T-helper 2 cell treated with Interferon-gamma antibody and Interleukin-4, amounts not matched to agents 100 ng/mL and 5 ng/mL, for 36 hours (primary cell): Measurements from ENCODE around the gene GPC5. TPM values are rescaled to one million over a fixed set of nuclear protein-coding genes. Genes with fewer than 3 reads are reported as not detected.

ENCODE experiments used
- intact Hi-C: fragments of 100-400 bp; cut with micrococcal nuclease; formaldehyde crosslinking; loops from one replicate; pipeline ENCODE4 v1.15.1; 2023
- total RNA-seq: library from RNA; stranded (reverse); gene quantifications from 2 replicates; pipeline ENCODE4 v1.2.3, GENCODE V29; 2022

Gene GPC5
- total RNA-seq, 1 donor from 2014 or later, result not detected

- intact Hi-C loops, result no loop called here
Observed at GRCh38 chr13:91592056-91593014, 193.9 kb downstream of the GPC5 start.

- intact Hi-C loops, result no loop called here
Observed at GRCh38 chr13:91593456-91593855, 195.0 kb downstream of the GPC5 start.

- intact Hi-C loops, result no loop called here
Observed at GRCh38 chr13:91594061-91594460, 195.6 kb downstream of the GPC5 start.

DNA sequence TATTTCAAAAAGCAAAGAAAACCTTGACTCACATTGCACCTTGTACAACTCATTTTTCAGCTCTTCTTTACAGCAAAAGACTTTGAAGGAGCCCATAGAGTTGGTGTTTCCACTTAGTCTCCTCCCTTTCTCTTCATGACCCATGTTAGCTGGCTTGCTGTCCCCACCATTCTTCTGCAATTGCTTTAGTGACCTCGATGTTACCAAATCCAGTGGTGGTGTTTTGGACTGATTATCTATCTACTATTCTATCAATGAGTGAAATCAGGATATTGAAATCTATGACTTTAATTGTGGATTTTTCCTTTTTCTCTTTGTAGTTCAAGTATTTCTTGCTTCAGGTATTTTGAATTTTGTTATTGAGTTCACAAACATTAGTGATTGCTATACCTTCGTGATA, 197.3 kb downstream of the GPC5 start:
- intact Hi-C loops, result no loop called here

- intact Hi-C loops, result no loop called here
Observed at GRCh38 chr13:91596842-91597241, 198.4 kb downstream of the GPC5 start.

DNA sequence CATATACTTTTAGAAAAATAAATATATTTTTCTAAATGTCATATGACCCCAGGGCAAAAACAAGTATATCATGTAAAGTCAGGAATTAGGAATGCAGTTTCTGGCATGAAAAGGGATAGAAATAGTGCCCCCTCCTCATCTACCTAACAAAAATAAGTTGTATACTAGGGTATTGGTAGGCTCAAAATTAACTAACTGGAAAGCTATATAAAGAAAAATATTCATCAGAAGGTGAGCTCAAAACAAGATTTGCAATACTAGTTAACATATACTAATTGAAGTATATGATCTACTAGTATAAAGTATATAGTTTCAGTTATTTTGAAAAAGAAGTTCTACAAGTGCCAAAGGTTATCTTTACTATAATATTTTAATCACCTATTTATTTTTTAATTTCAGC, 200.2 kb downstream of the GPC5 start:
- intact Hi-C loops, result no loop called here

DNA sequence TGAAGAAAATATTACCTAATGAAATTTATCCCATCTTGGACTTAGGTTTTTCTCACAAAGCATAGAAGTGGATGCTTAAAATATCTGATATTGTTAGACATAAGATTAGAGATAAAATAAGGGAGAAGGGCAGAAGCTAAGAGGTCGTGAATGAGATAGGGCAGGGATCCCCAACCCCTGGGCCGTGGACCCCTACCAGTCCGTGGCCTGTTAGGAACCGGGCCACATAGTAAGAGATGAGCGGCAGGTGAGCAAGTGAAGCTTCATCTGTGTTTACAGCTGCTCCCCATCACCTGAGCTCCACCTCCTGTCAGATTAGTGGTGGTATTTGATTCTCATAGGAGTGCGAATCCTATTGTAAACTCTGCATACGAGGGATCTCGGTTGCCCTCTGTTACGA, 202.9 kb downstream of the GPC5 start:
- intact Hi-C loops, result no loop called here

DNA sequence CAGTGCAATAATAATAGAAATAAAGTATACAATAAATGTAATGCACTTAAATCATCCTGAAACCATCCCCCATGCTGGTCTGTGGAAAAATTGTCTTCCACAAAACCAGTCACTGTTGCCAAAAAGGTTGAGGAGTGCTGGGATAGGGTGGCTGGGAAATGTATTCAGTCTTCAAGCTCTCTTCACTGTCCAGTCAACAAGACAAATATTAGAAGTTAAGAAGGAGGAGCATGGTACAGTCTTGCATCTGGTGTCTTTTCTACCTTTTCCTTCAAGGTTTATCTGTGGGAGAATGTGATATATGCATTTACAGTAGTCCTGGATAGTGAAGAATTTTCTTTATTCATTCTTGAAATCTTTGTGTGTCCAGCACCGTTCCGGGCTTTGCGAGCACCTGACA, 203.4 kb downstream of the GPC5 start:
- intact Hi-C loops, result no loop called here

GRCh38 chr13:91609353-91609752, 210.9 kb downstream of the GPC5 start:
- intact Hi-C loops, result no loop called here

DNA sequence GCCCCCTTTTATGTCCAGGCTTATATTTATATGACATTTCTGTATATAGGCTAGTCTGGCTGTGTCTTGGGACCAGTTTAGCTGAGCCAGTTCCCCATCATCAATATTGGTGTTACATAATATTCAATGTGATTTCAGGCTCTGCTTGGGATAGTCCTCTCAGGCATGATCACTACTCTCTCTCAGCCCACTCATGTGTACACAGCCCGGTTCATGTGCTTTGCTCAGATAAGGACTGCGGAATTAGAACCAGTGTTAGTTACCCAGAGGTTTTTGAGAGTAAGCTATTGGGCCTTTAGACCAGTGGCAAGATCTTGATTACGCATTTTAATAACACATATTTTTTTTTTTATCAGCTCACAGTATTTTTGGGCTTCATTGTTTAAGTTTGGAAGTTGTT, 219.9 kb downstream of the GPC5 start:
- intact Hi-C loops, result no loop called here

- intact Hi-C loops, result no loop called here
Observed at GRCh38 chr13:91620670-91621141, 222.3 kb downstream of the GPC5 start.

- intact Hi-C loops, result no loop called here
Observed at GRCh38 chr13:91621161-91621560, 222.7 kb downstream of the GPC5 start.

DNA sequence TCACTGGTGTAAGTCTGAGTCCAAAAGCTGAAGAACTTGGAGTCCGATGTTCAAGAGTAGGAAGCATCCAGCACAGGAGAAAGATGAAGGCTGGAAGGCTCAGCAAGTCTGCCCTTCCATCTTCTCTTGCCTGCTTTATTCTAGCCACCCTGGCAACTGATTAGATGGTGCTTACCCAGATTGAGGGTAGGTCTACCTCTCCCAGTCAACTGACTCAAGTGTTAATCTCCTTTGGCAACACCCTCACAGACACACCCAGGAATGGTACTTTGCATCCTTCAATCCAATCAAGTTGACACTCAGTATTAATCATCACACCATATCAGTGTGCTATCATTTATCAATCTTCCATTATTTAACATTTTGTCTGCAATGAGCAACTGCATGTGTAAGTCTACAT, 223.5 kb downstream of the GPC5 start:
- intact Hi-C loops, result no loop called here

GRCh38 chr13:91622778-91623550, 224.5 kb downstream of the GPC5 start:
- intact Hi-C loops, result no loop called here

DNA sequence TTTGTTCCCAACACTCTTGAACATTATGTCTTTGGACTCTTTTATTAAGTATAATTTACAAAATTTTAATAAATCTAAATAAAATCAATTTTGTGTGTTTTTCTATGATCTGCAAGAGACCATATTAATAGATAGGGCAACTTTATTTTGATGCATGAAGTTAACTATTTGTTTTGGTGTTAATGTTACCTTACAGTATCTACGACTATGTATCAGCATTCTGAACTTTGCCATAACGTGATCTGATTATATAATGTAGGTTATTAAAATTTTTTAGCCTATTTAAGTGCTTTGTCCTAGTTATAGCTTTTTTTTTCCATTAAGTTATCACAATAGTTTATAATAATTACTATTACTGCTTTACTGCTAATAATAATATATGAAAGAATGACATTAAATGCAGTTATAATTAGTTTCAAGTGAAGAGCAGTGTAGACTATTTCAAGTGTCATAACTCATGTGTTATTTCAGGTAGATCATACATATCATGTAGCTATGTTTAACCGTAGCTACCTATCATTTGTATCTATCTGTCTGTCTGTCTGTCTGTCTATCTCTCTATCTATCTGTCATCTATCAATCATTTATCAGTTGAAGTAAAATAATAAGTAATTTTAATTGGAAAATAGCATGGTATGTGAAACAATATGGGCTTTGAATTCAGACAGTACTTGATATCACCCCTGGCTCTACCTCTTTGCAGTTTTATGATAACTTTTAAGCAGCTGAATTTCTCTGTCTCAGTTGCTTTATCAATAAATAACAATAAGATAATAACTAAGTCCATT, 229.7 kb downstream of the GPC5 start:
- intact Hi-C loops, result no loop called here

DNA sequence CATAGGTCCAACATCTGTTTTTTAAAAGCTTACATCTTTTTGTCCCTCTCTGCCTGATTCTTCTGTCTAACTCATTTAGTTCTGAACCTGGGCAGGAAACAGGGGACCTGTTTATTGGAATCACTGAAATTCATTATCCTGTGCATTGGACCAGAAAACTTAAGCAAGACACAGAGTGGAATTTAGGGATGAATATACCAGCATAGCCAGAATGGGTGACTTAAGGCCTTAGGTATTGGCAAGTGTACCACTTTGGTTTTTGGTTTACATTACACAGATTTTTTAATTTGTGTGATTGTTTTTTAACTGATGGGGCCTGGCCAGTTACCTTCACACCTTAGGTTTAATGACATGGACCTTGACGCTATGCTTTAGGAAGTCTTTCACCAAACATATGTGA, 232.5 kb downstream of the GPC5 start:
- intact Hi-C loops, result no loop called here

DNA sequence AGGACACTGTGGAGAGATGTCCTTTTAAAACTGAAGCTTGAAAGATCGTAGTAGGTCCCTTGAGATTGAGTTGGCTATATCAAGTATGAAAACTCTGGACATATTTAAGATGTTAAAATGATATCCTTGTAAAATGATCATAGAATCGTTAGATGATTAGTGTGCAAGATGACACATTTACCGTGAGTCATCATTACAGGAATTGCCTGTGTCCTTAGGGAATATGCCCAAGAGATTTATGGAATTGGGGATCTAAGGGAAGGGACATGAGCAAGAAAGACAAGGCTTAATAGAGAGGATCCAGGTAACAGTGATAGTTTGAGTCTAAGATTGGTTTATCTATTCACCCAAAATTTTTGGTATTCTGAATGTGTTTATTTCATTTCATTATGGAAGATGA, 233.7 kb downstream of the GPC5 start:
- intact Hi-C loops, result no loop called here

DNA sequence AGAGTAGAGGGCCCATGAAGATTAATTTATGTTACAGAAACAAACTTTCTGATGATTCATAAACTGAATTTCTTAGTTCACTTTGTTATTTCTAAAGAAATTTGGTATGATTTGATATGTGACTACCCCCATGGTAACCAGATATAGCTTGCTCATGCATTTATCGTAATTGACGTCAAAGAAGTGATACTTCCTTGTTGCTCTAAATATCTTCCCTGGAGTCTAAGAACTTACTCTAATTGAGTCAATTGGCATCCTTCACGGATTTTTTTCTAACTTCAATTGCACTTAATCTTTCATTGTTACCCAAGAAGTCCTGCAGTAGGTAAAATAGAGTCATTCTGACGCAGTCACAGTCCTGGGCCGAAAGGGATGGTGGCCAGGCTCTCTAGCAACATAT, 240.9 kb downstream of the GPC5 start:
- intact Hi-C loops, result no loop called here

DNA sequence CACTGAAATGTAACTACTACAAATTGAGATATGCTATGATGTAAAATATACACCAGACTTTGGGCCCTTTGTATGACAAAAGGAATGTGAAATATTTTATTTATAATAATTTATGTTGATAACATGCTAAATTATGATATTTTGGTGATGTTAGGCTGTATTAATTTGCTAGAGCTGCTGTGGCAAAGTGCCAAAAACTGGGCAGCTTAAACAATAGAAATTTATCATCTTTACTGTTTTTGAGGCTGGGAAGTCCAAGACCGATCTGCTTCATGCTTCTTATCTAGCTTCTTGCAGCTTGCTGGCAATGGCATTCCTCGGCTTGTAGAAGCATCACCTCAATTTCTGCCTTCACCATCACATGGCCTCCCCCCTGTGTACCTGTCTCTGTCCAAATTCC, 245.0 kb downstream of the GPC5 start:
- intact Hi-C loops, result no loop called here

DNA sequence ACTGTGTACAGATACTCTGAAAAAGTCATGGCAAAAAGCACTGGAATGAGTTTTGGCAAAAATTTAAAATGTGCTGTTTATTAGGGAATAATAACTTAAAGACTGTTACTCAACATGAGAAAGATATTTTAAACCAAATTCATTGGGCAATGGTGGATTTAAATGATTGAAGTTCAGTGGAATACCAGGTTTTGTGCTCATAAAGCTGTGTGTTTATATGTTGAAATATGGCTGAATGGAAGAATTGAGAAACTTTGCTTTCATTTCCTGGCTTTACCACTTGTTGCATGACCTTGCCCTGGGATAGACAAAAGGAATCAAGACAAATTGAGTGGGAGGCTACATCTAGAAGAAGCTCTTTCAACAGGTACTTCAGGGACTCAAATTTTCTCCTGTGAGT, 246.4 kb downstream of the GPC5 start:
- intact Hi-C loops, result no loop called here

- intact Hi-C loops, result no loop called here
Observed at GRCh38 chr13:91647361-91647990, 249.1 kb downstream of the GPC5 start.
